ENCODE results near the gene TNK2.

GRCh38 chr3:195881276-195881988, 26.9 kb downstream of the TNK2 start:
- no peak for TF ChIP-seq POLR2AphosphoS5 (IDR thresholded peaks at IDR 0.05; ENCODE audit: low read depth, low read length)
- no peak for TF ChIP-seq CTCF (IDR thresholded peaks at IDR 0.05 in 2 of 3, conservative IDR thresholded peaks at IDR 0.05 in 1 of 3; ENCODE audit: borderline replicate concordance in 1 of 3, insufficient read depth in 1 of 3, low read depth in 2 of 3, low read length in 2 of 3)
- no peak for TF ChIP-seq TCF7L2 (IDR thresholded peaks at IDR 0.05; ENCODE audit: borderline replicate concordance, extremely low read depth, insufficient read depth, insufficient read length)
- TF ChIP-seq POLR2A (IDR thresholded peaks at IDR 0.05; ENCODE audit: borderline replicate concordance, extremely low read depth, insufficient read depth, insufficient read length), result no peak
- TF ChIP-seq MAX (IDR thresholded peaks at IDR 0.05), result no peak
- TF ChIP-seq SRF (IDR thresholded peaks at IDR 0.05; ENCODE audit: low read depth), result no peak
- TF ChIP-seq RAD21 (IDR thresholded peaks at IDR 0.05; ENCODE audit: low read depth), result no peak
- TF ChIP-seq SIN3A (IDR thresholded peaks at IDR 0.05; ENCODE audit: low read depth), result no peak
- TF ChIP-seq EZH2 (IDR thresholded peaks at IDR 0.05), result no peak
- no peak for TF ChIP-seq ELF1 (IDR thresholded peaks at IDR 0.05; ENCODE audit: borderline replicate concordance, low read depth)
- no peak for TF ChIP-seq ZNF274 (IDR thresholded peaks at IDR 0.05; ENCODE audit: low read depth, low read length)
- TF ChIP-seq EZH2phosphoT487 (IDR thresholded peaks at IDR 0.05; ENCODE audit: borderline replicate concordance), result no peak
- TF ChIP-seq REST (IDR thresholded peaks at IDR 0.05; ENCODE audit: low read depth), result no peak
- TF ChIP-seq YY1 (IDR thresholded peaks at IDR 0.05; ENCODE audit: extremely low read depth, insufficient replicate concordance, low read depth, low read length), result no peak

Measured in HCT116 (cell line).